PC-9 (cell line): ENCODE results near the gene SPEF1. TPM values are rescaled to one million over a fixed set of nuclear protein-coding genes. Genes with fewer than 3 reads are reported as not detected.

Source experiments
- BruUV-seq: library from RNA; stranded (reverse); fragments of 400-500 nt; replicated peaks from 2 replicates; lab custom pipeline; 2021; lab: Mats Ljungman, UMichigan
- CTCF ChIA-PET: fragments of 300-600 bp; sonication (Branson Sonifier 250); formaldehyde crosslinking; loops from one replicate; lab custom pipeline; 2022; ENCODE audit warnings: antibody characterized with exemption; lab: Charles Lee
- POLR2A ChIA-PET: fragments of 300-600 bp; sonication (Branson Sonifier 250); formaldehyde crosslinking; loops from one replicate; lab custom pipeline; 2022; ENCODE audit warnings: antibody characterized with exemption; ENCODE audit not compliant: unreplicated experiment; lab: Charles Lee
- DNase-seq, 2 experiments: peaks; one replicate each; pipeline versions ENCODE4 v3.0.0 to v3.0.0-alpha.2; 2015 to 2022; ENCODE audit warnings: mixed read lengths in 1 of 2
- H2AFZ ChIP-seq: fragments of 200-600 bp; sonication (generic); 2 replicates; pipeline ENCODE4 v1.8.1; 2017; ENCODE audit warnings: antibody characterized with exemption
- H3F3A ChIP-seq: fragments of 200-600 bp; sonication (generic); 2 replicates; pipeline ENCODE4 v1.8.1; 2017; ENCODE audit warnings: antibody characterized with exemption, mild to moderate bottlenecking, low read depth; ENCODE audit not compliant: insufficient read depth
- H3K27ac ChIP-seq: fragments of 200-600 bp; sonication (generic); 2 replicates; pipeline ENCODE4 v1.6.1; 2016; ENCODE audit warnings: mixed run types
- H3K27me3 ChIP-seq: fragments of 200-600 bp; sonication (generic); 2 replicates; pipeline ENCODE4 v1.6.1; 2016; ENCODE audit warnings: low read depth, mixed run types; ENCODE audit not compliant: insufficient read depth
- H3K36me3 ChIP-seq: fragments of 200-600 bp; sonication (generic); 2 replicates; pipeline ENCODE4 v1.6.1; 2016; ENCODE audit warnings: low read depth, mixed run types
- H3K4me1 ChIP-seq: fragments of 200-600 bp; sonication (generic); replicated peaks from 2 replicates; pipeline ENCODE4 v1.6.1; 2016; ENCODE audit warnings: mixed run types; ENCODE audit not compliant: insufficient read depth
- H3K4me2 ChIP-seq: fragments of 200-600 bp; sonication (generic); 2 replicates; pipeline ENCODE4 v1.6.1; 2017; ENCODE audit warnings: mixed run types
- H3K4me3 ChIP-seq: fragments of 200-600 bp; sonication (generic); 2 replicates; pipeline ENCODE4 v1.6.1; 2016; ENCODE audit warnings: mixed run types
- H3K79me2 ChIP-seq: fragments of 200-600 bp; sonication (generic); 2 replicates; pipeline ENCODE4 v1.6.1; 2017; ENCODE audit warnings: low read depth, mixed run types
- H3K9me2 ChIP-seq: fragments of 200-600 bp; sonication (generic); 2 replicates; pipeline ENCODE4 v1.8.1; 2017; ENCODE audit warnings: mild to moderate bottlenecking; ENCODE audit not compliant: insufficient read depth
- H3K9me3 ChIP-seq: fragments of 200-600 bp; sonication (generic); 2 replicates; pipeline ENCODE4 v1.8.1; 2016; ENCODE audit warnings: low read depth; ENCODE audit not compliant: insufficient read depth
- H4K20me1 ChIP-seq: fragments of 200-600 bp; sonication (generic); 2 replicates; pipeline ENCODE4 v1.8.1; 2017; ENCODE audit not compliant: insufficient read depth
- EZH2 ChIP-seq: fragments of 200-600 bp; sonication (generic); IDR thresholded peaks from 2 replicates; pipeline ENCODE4 v1.8.0; 2017; ENCODE audit warnings: antibody characterized with exemption, low read depth
- intact Hi-C: fragments of 100-400 bp; cut with micrococcal nuclease; formaldehyde crosslinking; loops from one replicate; pipeline ENCODE4 v1.10.0; 2022; ENCODE audit not compliant: unreplicated experiment
- total RNA-seq: library from RNA; stranded (reverse); gene quantifications from 2 replicates; pipeline ENCODE4 v1.2.3, GENCODE V29; 2021
- TF ChIP-seq, protein P1 (sequence below): fragments of 200-600 bp; sonication (generic); conservative IDR thresholded peaks from 2 replicates; pipeline ENCODE4 v1.6.1; 2017; ENCODE audit warnings: mixed run types, antibody characterized with exemption, mild to moderate bottlenecking, moderate library complexity

SPEF1 gene
- total RNA-seq, 1 experiment from 2014 or later = 2.6 TPM

DNA sequence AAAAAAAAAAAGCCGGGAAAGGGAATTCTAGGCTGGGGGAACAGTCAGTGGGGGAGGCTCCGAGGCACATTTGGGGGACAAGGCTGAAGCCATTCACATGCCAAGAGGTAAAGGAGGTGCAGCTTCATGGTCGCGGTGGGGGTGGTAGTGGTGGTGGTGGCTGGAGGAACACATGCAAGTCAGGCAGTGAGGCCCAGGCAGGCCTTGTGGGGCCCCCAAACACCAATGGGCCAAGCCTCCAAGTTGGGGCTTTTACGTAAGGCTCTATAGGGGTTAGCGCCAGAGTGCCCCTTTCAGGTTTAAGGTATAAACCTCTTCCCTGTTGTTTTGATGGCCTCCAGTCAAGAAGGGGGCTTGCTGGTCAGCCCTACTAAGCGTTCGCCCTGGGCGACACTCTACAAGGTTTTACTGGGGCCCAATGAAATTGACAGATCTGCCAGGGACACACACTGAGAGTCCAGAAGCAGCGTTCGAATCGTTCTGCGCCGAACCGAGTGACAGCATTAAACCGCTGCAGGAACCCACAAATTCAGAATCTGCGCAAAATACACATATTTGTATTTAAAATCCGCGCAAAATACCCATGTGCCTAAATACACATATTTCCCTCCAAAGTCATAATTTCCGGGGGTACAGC is 38.3 kb upstream of the SPEF1 start:
- Histone ChIP-seq H3K27ac (peak overlapping the region; percentile 85), H3K27me3 (no peaks in the 10 kb centered on the region), H3K9me3 (no peaks in the 10 kb centered on the region), H3K4me1 (peaks cover 6% of the 10 kb centered on the region; the same call in 1 of the 2 replicates), H4K20me1 (no peaks in the 10 kb centered on the region), H3F3A (no peaks in the 10 kb centered on the region), H3K9me2 (no peaks in the 10 kb centered on the region), H3K79me2 (peaks cover 15% of the 10 kb centered on the region), H3K4me2 (peak overlapping the region; percentile 80), H2AFZ (peak overlapping the region; percentile 76), H3K36me3 (0 out of 2 replicates have a peak, but pooled peaks cover 8% of the 10 kb centered on the region), H3K4me3 (peak overlapping the region; percentile 66)
- POLR2A ChIA-PET = interaction anchor here (0.5 to 0.6 kb wide), 2 partner anchors 33 to 731 kb away, joined by 3 read pairs; partner anchors contain the start of gene CENPB
- intact Hi-C loops = loop anchor here (1.0 kb wide), 4 partner anchors 23 to 143 kb away; partner anchors contain the start of genes CDC25B, CENPB and MAVS
- BruUV-seq = TSS peak; percentile 81
- CTCF ChIA-PET = interaction anchor here (0.6 to 1.1 kb wide), 4 partner anchors 34 to 233 kb away, joined by 3 to 5 read pairs (median 3); no protein-coding TSS in a partner anchor
- no peak for DNase-seq
- TF ChIP-seq EZH2 = no peak
- TF ChIP-seq, protein P1, sequence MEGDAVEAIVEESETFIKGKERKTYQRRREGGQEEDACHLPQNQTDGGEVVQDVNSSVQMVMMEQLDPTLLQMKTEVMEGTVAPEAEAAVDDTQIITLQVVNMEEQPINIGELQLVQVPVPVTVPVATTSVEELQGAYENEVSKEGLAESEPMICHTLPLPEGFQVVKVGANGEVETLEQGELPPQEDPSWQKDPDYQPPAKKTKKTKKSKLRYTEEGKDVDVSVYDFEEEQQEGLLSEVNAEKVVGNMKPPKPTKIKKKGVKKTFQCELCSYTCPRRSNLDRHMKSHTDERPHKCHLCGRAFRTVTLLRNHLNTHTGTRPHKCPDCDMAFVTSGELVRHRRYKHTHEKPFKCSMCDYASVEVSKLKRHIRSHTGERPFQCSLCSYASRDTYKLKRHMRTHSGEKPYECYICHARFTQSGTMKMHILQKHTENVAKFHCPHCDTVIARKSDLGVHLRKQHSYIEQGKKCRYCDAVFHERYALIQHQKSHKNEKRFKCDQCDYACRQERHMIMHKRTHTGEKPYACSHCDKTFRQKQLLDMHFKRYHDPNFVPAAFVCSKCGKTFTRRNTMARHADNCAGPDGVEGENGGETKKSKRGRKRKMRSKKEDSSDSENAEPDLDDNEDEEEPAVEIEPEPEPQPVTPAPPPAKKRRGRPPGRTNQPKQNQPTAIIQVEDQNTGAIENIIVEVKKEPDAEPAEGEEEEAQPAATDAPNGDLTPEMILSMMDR = no peak

DNA sequence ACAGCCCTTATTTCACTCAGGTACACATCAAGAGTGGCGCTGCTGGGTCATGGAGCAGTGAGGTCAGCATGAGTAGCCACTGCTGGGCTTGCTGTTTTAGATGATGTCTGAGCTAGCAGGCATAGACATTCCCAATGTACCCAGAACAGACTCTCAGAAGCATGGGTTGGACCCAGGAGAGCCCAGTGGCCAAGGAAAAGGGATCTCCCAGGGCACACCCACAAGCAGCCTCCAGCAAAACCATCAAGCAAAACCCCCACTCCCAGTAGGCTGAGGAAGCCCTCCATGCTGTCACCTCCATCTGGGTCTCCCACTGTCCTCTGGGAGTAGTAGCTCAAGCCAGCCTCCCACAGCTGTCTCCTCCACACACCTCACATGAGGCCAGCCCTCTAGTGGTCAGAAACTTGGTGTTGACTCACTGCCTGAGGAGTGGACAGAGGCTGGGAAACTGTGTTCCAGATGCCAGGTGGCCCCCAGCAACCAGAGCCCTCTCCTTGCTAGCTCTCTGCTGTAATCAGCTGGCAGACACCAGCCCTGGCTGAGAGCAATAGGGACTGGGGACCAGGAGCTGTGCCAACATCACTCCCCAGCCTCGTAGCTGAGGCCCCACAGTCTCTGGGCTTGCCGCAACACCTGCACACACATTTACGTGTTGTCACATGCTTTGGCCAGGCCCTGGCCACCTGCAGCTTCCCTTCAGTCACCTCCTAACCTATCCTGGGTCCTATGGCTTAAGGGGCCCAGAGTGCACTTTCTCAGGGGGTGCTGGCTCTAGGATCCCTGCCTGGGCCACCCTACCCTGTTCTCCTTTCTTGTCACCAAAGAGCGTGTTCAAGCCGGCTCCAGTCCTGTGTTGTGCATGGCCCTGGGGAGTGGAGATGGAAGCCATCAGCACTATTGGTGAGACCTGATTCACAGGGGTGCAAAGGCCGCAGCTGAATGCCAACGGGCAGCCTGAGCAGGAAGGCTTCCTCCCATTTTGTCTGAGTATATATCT is 37.2 kb upstream of the SPEF1 start:
- Histone ChIP-seq H3K4me1 (peaks cover 10% of the 10 kb centered on the region), H3K9me2 (no peaks in the 10 kb centered on the region), H3K27me3 (no peaks in the 10 kb centered on the region), H3K27ac (no peak overlapping the region), H3K4me2 (no peak overlapping the region), H3K4me3 (no peak overlapping the region), H4K20me1 (no peaks in the 10 kb centered on the region), H3K36me3 (0 out of 2 replicates have a peak, but pooled peaks cover 8% of the 10 kb centered on the region), H3K79me2 (peaks cover 15% of the 10 kb centered on the region), H3K9me3 (no peaks in the 10 kb centered on the region), H2AFZ (no peak overlapping the region), H3F3A (peaks cover 5% of the 10 kb centered on the region; the same call in 1 of the 2 replicates)
- no peak for TF ChIP-seq EZH2
- TF ChIP-seq, protein P1 = peak; percentile 77
- peak; percentile 59 to 76 for DNase-seq
- CTCF ChIA-PET = interaction anchor here (0.6 to 1.7 kb wide), 11 partner anchors 10 to 895 kb away, joined by 3 to 6 read pairs (median 4); partner anchors contain the start of genes ADISSP and MAVS
- BruUV-seq = no TSS peak
- intact Hi-C loops = no loop called here
- POLR2A ChIA-PET = interaction anchor here (0.5 to 0.6 kb wide), 3 partner anchors 9 to 1122 kb away, joined by 3 to 10 read pairs (median 4); no protein-coding TSS in a partner anchor

DNA sequence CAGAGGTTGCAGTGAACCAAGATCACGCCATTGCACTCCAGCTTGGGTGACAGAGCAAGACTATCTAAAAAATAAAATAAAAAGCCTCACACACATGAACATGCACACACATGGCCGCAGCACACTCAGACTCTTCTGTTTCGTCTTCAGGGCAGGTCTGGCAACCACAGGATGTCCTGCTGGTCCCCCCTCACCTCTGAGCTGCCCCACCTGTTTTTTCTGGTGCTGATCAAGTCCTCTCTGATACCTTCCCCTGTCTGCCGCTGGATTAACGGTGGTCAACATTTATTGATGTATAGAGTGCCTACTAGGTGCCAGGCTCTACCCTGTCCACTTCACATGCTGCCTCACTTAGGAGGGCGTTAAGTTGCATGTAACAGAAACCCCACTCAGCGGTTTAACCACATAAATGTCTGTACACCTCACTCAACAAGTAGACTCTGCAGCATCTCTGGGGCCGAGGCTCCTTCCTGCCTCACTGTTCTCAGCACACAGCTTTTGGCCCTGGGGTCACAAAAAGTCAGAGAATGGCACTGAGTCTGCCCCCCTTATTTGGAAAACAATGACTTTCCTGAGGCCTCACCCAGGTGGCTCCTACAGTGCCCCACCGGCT is 34.6 kb upstream of the SPEF1 start:
- peaks cover 22% of the 10 kb centered on the region for H3F3A ChIP-seq
- H3K4me1 ChIP-seq = peaks cover 25% of the 10 kb centered on the region
- no peaks in the 10 kb centered on the region for H3K27me3 ChIP-seq
- H4K20me1 ChIP-seq = no peaks in the 10 kb centered on the region
- DNase-seq = no peak
- no peak overlapping the region for H3K4me2 ChIP-seq
- H3K4me3 ChIP-seq = no peak overlapping the region
- CTCF ChIA-PET = no interaction called here
- H3K9me2 ChIP-seq = no peaks in the 10 kb centered on the region
- peaks cover under 1% of the 10 kb centered on the region; the same call in 1 of the 2 replicates for H3K79me2 ChIP-seq
- BruUV-seq = no TSS peak
- intact Hi-C loops = no loop called here
- TF ChIP-seq, protein P1 = no peak
- TF ChIP-seq EZH2 = no peak
- no peaks in the 10 kb centered on the region for H3K36me3 ChIP-seq
- POLR2A ChIA-PET = no interaction called here
- no peak overlapping the region for H3K27ac ChIP-seq
- H3K9me3 ChIP-seq = no peaks in the 10 kb centered on the region
- no peak overlapping the region for H2AFZ ChIP-seq
